Panc1 (cell line): Measurements from ENCODE around the gene AGO1. TPM values are rescaled to one million over a fixed set of nuclear protein-coding genes. Genes with fewer than 3 reads are reported as not detected.

Experiments
- ATAC-seq: fragments of 200-7000 bp; cut with Tn5 transposase; 2 replicates; pipeline ENCODE4 v1.9.1; 2020; ENCODE audit warnings: mild to moderate bottlenecking, moderate library complexity
- BruUV-seq: library from RNA; stranded (reverse); fragments of 400-500 nt; replicated peaks from 2 replicates; lab custom pipeline; 2021; lab: Mats Ljungman, UMichigan
- CTCF ChIA-PET: fragments of 300-600 bp; sonication (Branson Sonifier 250); formaldehyde crosslinking; loops from one replicate; lab custom pipeline; 2022; ENCODE audit warnings: antibody characterized with exemption; lab: Charles Lee
- POLR2A ChIA-PET: fragments of 300-600 bp; sonication (Branson Sonifier 250); formaldehyde crosslinking; loops from one replicate; lab custom pipeline; 2022; ENCODE audit warnings: antibody characterized with exemption; lab: Charles Lee
- DNase-seq: peaks from one replicate; pipeline ENCODE4 v3.0.0-alpha.2; 2010; ENCODE audit warnings: low read depth, low spot score
- H3K27ac ChIP-seq: 2 replicates; pipeline ENCODE4 v1.5.1; 2011; ENCODE audit warnings: mild to moderate bottlenecking, low read length, inconsistent platforms
- H3K27me3 ChIP-seq: fragments of 200-500 bp; sonication (Bioruptor generic); 2 replicates; pipeline ENCODE4 v1.6.0; 2014; ENCODE audit warnings: low read length, inconsistent platforms; ENCODE audit not compliant: control insufficient read depth, insufficient read depth
- H3K36me3 ChIP-seq: fragments of 200-500 bp; sonication (Bioruptor generic); 2 replicates; pipeline ENCODE4 v1.5.1; 2014; ENCODE audit warnings: inconsistent platforms, mild to moderate bottlenecking, low read length, moderate library complexity; ENCODE audit not compliant: control insufficient read depth, insufficient read depth
- H3K4me1 ChIP-seq: 2 replicates; pipeline ENCODE4 v1.5.1; 2011; ENCODE audit warnings: inconsistent platforms, mild to moderate bottlenecking, low read length, moderate library complexity; ENCODE audit not compliant: control insufficient read depth, insufficient read depth
- H3K4me3 ChIP-seq, 2 experiments: 2 replicates each; pipeline ENCODE4 v1.5.1; 2011 to 2012; ENCODE audit warnings: low read depth in 2 of 2, low read length in 2 of 2, mild to moderate bottlenecking in 2 of 2, inconsistent platforms in 1 of 2, moderate library complexity in 1 of 2
- H3K9me3 ChIP-seq: fragments of 200-500 bp; sonication (Bioruptor generic); 2 replicates; pipeline ENCODE4 v1.5.1; 2014; ENCODE audit warnings: low read depth, mild to moderate bottlenecking, inconsistent platforms, low read length, moderate library complexity; ENCODE audit not compliant: control insufficient read depth, insufficient read depth
- CTCF ChIP-seq: fragments of 450-650 bp; IDR thresholded peaks from 2 replicates; pipeline ENCODE4 v1.5.1; 2017; ENCODE audit warnings: mild to moderate bottlenecking
- POLR2AphosphoS5 ChIP-seq: IDR thresholded peaks from 2 replicates; pipeline ENCODE4 v1.6.1; 2012; ENCODE audit warnings: mild to moderate bottlenecking, low read depth, low read length, moderate library complexity
- REST ChIP-seq, 2 experiments: IDR thresholded peaks; 2 replicates each; pipeline ENCODE4 v1.6.1; 2011 to 2012; ENCODE audit warnings: low read depth in 2 of 2, control low read depth in 1 of 2, low read length in 1 of 2, mild to moderate bottlenecking in 1 of 2, moderate library complexity in 1 of 2; ENCODE audit not compliant: insufficient read depth in 1 of 2
- SIN3A ChIP-seq: IDR thresholded peaks from 2 replicates; pipeline ENCODE4 v1.6.1; 2012; ENCODE audit warnings: low read depth, mild to moderate bottlenecking, low read length, moderate library complexity, borderline replicate concordance; ENCODE audit not compliant: insufficient read depth
- TCF7L2 ChIP-seq: IDR thresholded peaks from 2 replicates; pipeline ENCODE4 v1.6.1; 2011; ENCODE audit warnings: mild to moderate bottlenecking, low read depth, low read length, inconsistent platforms
- in situ Hi-C: cut with HindIII; loops from 2 replicates; pipeline ENCODE4 v1.10.0; 2016; ENCODE audit warnings: low sequenced_read_pairs, low pct_unique_long_range_greater_than_20kb
- intact Hi-C: fragments of 100-400 bp; cut with micrococcal nuclease; formaldehyde crosslinking; loops from one replicate; pipeline ENCODE4 v1.10.0; 2022; ENCODE audit not compliant: unreplicated experiment
- total RNA-seq: library from RNA; stranded (reverse); gene quantifications from one replicate; pipeline ENCODE4 v1.2.1, GENCODE V29; 2021; ENCODE audit not compliant: unreplicated experiment

Gene AGO1
- total RNA-seq, 1 experiment from 2014 or later = 40.1 TPM

GRCh38 chr1:35836734-35837133 lies 46.3 kb upstream of the AGO1 start:
- DNase-seq (no peak), ATAC-seq (no peak)
- H3K36me3 ChIP-seq = 0 out of 2 replicates have a peak, but pooled peaks cover 2% of the 10 kb centered on the region
- no peak overlapping the region for H3K4me3 ChIP-seq
- BruUV-seq = no TSS peak
- H3K9me3 ChIP-seq = no peaks in the 10 kb centered on the region
- ChIA-PET POLR2A (no interaction called here), CTCF (no interaction called here)
- no peaks in the 10 kb centered on the region for H3K27me3 ChIP-seq
- TF ChIP-seq CTCF (no peak), SIN3A (no peak), TCF7L2 (no peak), REST (IDR thresholded peaks at IDR 0.05; ENCODE audit: insufficient read depth in 1 of 2, low read depth in 2 of 2, low read length in 1 of 2) (no peak), POLR2AphosphoS5 (no peak)
- H3K4me1 ChIP-seq = no peaks in the 10 kb centered on the region
- intact Hi-C loops (no loop called here), in situ Hi-C loops (no loop called here)
- H3K27ac ChIP-seq = no peak overlapping the region

GRCh38 chr1:35838693-35839245 lies 44.2 kb upstream of the AGO1 start:
- no peak overlapping the region for H3K4me3 ChIP-seq
- TF ChIP-seq CTCF (no peak), POLR2AphosphoS5 (no peak)
- intact Hi-C loops (no loop called here), in situ Hi-C loops (no loop called here)
- DNase-seq = no peak
- H3K36me3 ChIP-seq = 0 out of 2 replicates have a peak, but pooled peaks cover 2% of the 10 kb centered on the region
- no TSS peak for BruUV-seq
- H3K27me3 ChIP-seq = no peaks in the 10 kb centered on the region
- POLR2A ChIA-PET = no interaction called here
- no peak for ATAC-seq
- H3K27ac ChIP-seq = no peak overlapping the region
- CTCF ChIA-PET = no interaction called here
- no peaks in the 10 kb centered on the region for H3K4me1 ChIP-seq
- no peaks in the 10 kb centered on the region for H3K9me3 ChIP-seq
